Stimulated activated CD8-positive, alpha-beta memory T cell treated with anti-CD3 and anti-CD28 coated beads, Interleukin-15, amount 100 ng/mL, for 24 hours (primary cell): ENCODE measurements around the gene RRP7A.
"Not testable (repeated sequence)": the region's sequence is repeated elsewhere in the genome, so short reads cannot be mapped to it uniquely, and the experiment has no call there.

Source experiments
- DNase-seq: peaks from one replicate; pipeline ENCODE4 v3.0.0-alpha.2; 2020; ENCODE audit warnings: low read depth

RRP7A gene

GRCh38 chr22:42499773-42500160 is 19.8 kb downstream of the RRP7A start:
- not testable (repeated sequence) for DNase-seq

- not testable (repeated sequence) for DNase-seq
Observed at GRCh38 chr22:42495533-42496141, 24.0 kb downstream of the RRP7A start.

DNA sequence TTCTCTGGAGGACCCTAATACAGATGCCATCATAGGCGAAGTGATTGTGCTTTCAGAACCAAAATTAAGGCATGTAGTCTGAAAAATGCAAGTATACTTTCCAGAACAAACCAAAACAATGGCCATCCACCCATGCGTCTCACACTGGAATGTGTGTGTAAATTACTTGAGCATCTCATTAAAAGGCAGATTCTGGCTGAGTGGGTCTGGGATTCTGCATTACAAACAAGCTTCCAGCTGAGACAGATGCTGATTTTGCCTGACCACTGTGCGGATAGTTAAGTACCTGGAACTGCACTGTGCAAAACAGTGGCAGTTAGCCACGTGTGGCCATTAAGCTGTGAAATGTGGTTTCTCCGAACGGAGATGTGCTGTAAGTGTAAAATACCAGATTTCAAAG is 26.2 kb downstream of the RRP7A start:
- DNase-seq, result no peak

GRCh38 chr22:42492323-42492690 is 27.3 kb downstream of the RRP7A start:
- no peak for DNase-seq

DNA sequence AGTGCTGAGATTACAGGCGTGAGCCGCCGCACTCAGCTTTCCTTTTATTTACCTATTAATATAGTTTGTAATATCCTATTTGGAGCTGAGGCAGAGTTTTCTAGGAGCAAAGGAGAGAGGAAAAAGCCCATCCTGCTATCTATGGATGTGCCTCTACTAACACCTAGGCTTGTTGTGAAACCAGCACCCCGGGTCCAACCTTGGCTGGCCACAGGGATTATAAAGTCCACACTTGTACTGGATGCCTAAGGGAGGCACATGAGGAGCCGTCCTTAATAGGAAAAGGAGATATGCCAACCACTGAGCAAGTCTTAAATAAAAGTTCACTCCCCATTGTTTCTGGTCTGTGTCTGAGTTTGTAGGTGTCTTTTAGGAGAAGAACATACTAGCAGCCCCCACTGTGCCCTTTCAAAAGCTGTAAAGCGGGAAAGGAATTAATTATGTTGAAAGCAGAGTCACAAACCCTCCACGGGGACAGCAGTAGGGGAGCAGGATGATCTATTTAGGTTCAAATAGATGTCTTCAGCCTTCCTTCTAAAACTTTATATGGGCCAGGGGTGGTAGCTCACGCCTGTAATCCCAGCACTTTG is 29.3 kb downstream of the RRP7A start:
- DNase-seq, result no peak

DNA sequence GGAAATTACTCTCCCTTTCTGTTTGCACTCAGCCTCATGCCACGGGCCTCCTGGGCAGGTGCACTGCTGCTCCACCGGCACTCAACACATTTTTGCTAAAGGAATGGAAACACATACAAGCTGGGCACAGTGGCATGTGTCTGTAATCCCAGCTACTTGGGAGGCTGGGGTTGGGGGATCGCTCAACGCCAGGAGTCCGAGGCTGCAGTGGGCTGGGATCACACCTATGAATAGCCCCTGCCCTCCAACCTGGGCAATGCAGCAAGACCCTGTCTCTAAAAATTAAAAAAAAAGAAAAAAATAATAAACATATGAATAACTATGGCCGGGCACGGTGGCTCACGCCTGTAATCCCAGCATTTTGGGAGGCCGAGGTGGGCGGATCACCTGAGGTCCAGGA is 30.6 kb downstream of the RRP7A start:
- DNase-seq, result no peak

GRCh38 chr22:42484506-42484905 is 35.1 kb downstream of the RRP7A start:
- DNase-seq, result no peak

DNA sequence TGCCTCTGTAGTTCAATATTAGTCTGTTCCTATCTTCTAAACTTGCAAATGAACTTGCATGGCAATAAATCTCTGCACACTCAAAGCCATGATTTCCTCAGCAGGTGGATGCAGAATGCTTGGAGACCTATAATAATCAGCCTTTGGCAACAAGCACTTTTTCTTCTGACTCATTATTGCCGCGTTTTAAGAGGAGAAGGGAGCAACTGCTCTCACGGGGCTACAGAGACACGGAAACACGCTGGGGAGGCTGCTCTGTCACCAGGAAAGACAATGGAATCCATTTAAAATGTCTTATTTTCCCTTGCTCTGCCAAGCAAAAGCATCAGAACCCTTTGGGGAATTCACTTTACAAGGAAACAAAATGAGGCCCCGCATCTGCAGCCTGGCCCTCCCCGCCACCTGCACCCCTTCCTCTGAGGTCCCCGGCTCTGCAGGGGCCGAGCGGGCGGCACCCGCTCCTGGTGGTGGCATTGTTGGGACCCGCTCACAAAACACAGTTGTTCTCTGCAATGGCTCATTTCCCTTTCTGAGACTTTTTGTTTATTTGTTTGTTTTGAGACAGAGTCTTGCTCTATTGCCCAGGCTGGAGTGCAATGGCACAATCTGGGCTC is 35.9 kb downstream of the RRP7A start:
- DNase-seq, result not testable (repeated sequence)

GRCh38 chr22:42475122-42475521 is 44.5 kb downstream of the RRP7A start:
- DNase-seq, result no peak

- no peak for DNase-seq
Observed at GRCh38 chr22:42473484-42474193, 46.0 kb downstream of the RRP7A start.

GRCh38 chr22:42472671-42473070 is 46.9 kb downstream of the RRP7A start:
- DNase-seq, result no peak

- DNase-seq, result no peak
Observed at GRCh38 chr22:42471441-42471840, 48.2 kb downstream of the RRP7A start.

- DNase-seq, result no peak
Observed at GRCh38 chr22:42470366-42471082, 49.1 kb downstream of the RRP7A start.

- DNase-seq, result no peak
Observed at GRCh38 chr22:42468841-42469240, 50.8 kb downstream of the RRP7A start.

DNA sequence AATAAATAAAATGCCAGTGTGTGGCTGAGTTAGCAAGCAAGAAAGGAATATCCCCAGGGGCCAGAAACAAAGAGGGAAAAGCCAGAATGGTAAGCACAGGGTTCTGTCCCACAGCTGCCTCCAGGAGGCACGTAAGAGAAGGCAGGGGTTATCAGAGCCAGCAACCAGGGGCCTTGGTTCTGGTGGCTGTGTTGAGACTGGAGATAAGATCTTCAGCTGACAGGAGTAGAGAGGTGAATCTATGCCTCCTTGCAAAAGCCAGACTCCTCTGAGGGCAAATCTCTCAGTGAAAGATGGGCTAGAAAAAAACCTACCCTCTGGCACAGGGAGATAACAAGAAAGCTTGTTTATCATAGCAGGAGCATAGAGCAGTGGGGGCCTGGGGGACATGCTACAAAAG is 57.6 kb downstream of the RRP7A start:
- no peak for DNase-seq

DNA sequence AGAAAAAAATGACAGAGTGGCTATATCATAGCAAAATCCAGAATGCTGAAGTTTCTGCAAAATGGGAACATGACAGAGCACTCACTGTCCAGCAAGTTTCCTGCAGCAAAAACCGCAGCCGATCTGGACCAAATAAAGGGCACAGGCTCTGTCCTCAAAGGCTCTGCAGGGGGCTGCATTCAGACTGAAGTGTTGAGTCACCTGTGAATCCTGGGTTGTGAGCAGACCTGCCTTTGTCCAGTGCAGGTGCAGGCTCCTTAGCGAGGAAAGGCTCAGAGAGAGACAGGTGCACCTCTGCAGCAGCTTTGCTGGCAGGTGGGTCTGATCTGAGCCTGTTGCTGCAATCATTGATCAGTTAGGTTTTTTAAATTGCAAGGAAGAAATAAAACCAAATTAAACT is 58.1 kb downstream of the RRP7A start:
- DNase-seq, result no peak
